H7 (cell line): Measurements from ENCODE around the gene PLOD3. TPM values are rescaled to one million over a fixed set of nuclear protein-coding genes. Genes with fewer than 3 reads are reported as not detected.

Experiments used
- DNase-seq: peaks from one replicate; pipeline ENCODE4 v3.0.0; 2012
- H3K27me3 ChIP-seq: 2 replicates; pipeline ENCODE4 v1.6.0; 2011; ENCODE audit warnings: mild to moderate bottlenecking, low read length; ENCODE audit not compliant: control insufficient read depth, insufficient read depth
- H3K36me3 ChIP-seq: replicated peaks from 2 replicates; pipeline ENCODE4 v1.5.1; 2011; ENCODE audit warnings: low read length; ENCODE audit not compliant: control insufficient read depth, insufficient read depth
- H3K4me3 ChIP-seq: 2 replicates; pipeline ENCODE4 v1.5.1; 2011; ENCODE audit warnings: low read depth, mild to moderate bottlenecking, control low read depth, low read length, moderate library complexity; ENCODE audit not compliant: insufficient read depth
- total RNA-seq: library from RNA; depleted of rRNA; stranded (reverse); fragments of >200 nt; shearing (Covaris generic); gene quantifications from 2 replicates; pipeline ENCODE4 v1.2.3, GENCODE V29; 2014

PLOD3 gene
- total RNA-seq, 1 experiment from 2014 or later, result 41.9 TPM

DNA sequence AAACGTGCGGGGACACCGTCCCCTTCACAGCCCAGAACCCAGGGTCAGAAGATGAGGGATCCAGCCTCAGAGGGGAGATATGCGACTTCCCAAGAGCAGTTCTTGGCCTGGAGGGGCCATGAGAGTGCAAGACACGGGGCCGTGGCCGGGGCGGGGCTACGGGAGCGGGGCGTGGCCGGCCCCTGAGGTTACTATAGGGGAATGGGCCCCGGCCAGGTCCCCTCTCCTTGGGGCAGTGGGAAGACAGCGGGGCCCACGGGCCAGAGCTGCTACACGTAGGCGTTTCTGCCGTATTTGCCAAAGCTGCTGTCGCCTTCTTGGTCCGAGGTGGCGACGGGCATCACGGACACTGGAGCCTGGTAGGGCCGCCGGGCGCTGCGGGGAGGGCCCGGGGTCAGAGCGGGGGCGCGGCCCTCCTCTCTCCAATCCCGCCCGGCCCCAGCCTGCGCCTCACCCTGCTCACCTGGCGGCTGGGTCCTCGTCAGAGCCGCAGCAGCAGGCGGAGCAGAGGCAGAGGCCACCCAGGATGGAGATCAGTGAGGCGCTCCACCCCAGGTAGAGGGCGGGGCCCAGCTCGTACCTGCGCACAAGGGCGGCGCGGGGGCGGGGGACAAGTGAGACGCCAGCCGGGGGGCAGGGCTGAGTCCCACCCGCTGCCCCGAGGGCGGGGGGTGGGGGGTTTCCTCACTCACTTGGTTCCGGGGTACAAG, 14.9 kb upstream of the PLOD3 start:
- H3K4me3 ChIP-seq, result peak overlapping the region; percentile 67
- peak; percentile 95 for DNase-seq

DNA sequence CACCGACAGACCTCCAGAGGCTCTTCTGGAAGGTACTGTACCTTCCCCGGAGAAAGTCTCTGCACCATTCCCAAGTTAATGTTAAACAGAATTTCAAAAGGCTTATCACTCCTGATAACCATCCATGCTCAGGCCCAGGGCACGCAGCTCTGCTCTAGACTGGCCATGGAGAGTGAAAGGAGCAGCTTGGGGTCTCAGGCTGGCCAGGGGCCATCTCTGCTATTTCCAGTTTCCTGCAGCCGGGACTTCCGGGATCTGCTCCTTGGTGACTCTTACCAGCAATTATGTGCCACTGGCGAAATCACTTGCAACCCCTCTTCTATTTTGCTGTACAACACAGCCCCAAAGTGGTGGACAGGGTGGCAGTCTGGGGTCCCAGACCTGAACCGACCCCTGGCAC, 14.3 kb upstream of the PLOD3 start:
- Histone ChIP-seq H3K27me3 (no peaks in the 10 kb centered on the region), H3K36me3 (no peaks in the 10 kb centered on the region), H3K4me3 (peak overlapping the region; percentile 67; the same call in 1 of the 2 replicates)
- no peak for DNase-seq

More for the DNA sequence above, 14.9 kb upstream of the PLOD3 start:
- Histone ChIP-seq H3K27me3 (no peaks in the 10 kb centered on the region), H3K36me3 (no peaks in the 10 kb centered on the region)

GRCh38 chr7:101226721-101227120, 9.3 kb upstream of the PLOD3 start:
- H3K36me3 ChIP-seq, result peaks cover 5% of the 10 kb centered on the region
- no peaks in the 10 kb centered on the region for H3K27me3 ChIP-seq
- DNase-seq, result no peak
- H3K4me3 ChIP-seq, result no peak overlapping the region

GRCh38 chr7:101225650-101226049, 8.3 kb upstream of the PLOD3 start:
- Histone ChIP-seq H3K4me3 (no peak overlapping the region), H3K36me3 (peaks cover 5% of the 10 kb centered on the region), H3K27me3 (no peaks in the 10 kb centered on the region)
- no peak for DNase-seq

- H3K4me3 ChIP-seq, result no peak overlapping the region
- H3K27me3 ChIP-seq, result no peaks in the 10 kb centered on the region
- peaks cover 5% of the 10 kb centered on the region for H3K36me3 ChIP-seq
- no peak for DNase-seq
These were observed 6.1 kb upstream of the PLOD3 start for GRCh38 chr7:101223528-101223927.

GRCh38 chr7:101222275-101222830, 5.0 kb upstream of the PLOD3 start:
- H3K27me3 ChIP-seq, result no peaks in the 10 kb centered on the region
- peaks cover 5% of the 10 kb centered on the region for H3K36me3 ChIP-seq
- peak; percentile 63 for DNase-seq
- no peak overlapping the region for H3K4me3 ChIP-seq

DNA sequence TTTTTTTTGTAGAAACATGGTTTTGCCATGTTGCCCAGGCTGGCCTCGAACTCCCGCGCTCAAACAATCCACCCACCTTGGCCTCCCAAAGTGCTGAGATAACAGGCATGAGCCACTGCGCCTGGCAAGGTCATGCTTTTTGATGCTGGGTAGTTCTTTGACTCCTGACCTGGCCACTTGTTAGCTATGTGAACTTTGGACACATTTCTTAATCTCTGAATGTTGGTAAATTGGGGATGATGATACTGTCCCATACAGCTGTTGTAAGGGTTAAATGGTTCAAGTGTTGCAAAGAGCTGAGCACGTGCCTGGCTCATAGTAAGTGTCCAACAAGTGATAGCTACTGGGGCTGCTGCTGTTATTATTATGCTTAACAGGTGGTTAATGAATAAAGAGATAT, 2.9 kb upstream of the PLOD3 start:
- Histone ChIP-seq H3K36me3 (peaks cover 5% of the 10 kb centered on the region), H3K4me3 (no peak overlapping the region), H3K27me3 (no peaks in the 10 kb centered on the region; the same call in 1 of the 2 replicates)
- no peak for DNase-seq

- H3K4me3 ChIP-seq, result peak overlapping the region; percentile 76
- no peak for DNase-seq
- no peaks in the 10 kb centered on the region; the same call in 1 of the 2 replicates for H3K27me3 ChIP-seq
- H3K36me3 ChIP-seq, result peaks cover 2% of the 10 kb centered on the region
These were observed 1.1 kb upstream of the PLOD3 start for GRCh38 chr7:101218236-101219125.

DNA sequence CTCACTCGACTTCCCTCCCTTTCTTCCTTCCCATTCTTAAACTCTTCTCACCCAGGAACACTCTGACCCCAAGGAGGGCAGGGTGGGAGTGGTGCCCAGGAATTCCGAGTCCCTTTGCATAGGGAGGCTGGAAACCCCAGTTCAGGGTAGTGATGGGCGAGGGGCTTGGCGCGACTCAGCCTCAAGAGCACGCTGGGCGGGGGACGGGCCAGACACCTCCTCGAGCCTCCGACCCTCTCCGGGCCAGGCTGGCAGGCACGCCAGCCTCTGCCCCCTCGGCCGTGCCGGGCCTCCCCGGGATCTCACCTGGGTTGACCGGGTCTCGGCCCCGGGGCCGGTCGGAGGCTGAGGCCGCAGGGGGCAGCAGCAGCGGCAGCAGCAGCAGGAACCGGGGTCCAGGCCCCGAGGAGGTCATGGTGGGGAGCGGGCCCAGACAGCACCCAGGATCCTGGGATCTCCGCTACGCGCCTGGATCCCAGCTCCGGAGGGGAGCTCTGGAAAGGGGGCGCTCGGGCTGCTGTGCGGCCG, 457 bp downstream of the PLOD3 start:
- Histone ChIP-seq H3K27me3 (no peaks in the 10 kb centered on the region; the same call in 1 of the 2 replicates), H3K36me3 (peaks cover 2% of the 10 kb centered on the region), H3K4me3 (peak overlapping the region; percentile 76)
- no peak for DNase-seq

DNA sequence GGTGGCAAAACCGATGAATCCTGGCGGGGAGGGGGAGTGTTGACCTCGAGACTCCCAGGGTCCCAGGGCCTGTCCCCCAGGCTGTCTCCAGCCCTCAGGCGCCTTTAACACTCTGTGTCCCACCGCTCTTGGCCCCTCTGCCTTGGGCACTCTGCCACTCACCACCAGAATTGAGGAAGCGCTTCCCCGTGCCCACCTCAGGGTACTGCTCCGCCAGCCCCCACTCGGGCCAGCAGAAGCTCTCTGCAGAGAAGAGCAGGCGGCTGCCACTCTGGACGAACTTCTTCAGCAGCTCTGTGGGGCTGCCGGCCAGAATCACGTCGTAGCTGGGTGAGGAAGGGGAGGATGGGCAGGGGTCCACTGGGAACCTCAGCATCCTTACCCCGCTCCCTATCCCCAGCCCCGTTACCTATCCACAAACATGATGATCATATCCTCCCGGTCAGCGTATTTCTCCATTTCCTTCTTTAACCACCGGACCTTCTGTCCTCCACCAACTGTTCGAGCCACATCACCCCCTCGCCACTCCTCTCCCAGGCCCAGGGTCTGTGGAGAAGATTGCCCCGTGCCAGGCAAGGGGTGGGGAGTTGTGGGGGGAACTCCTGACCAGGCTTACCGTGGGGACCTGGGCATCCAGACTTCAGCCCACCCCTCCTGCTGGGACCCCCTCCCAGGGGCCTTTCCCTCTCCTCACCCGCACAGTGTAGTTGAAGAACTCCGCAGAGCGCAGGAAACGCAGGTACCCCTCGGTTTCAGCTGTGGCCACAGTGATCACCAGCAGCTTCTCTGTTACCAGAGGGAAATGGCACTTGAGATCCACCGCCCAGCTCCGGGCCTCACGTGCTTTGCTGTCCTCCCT, 1.2 kb downstream of the PLOD3 start:
- peaks cover 2% of the 10 kb centered on the region for H3K36me3 ChIP-seq
- peak overlapping the region; percentile 76 for H3K4me3 ChIP-seq
- DNase-seq, result peak; percentile 75
- H3K27me3 ChIP-seq, result no peaks in the 10 kb centered on the region; the same call in 1 of the 2 replicates

- DNase-seq, result peak; percentile 75
- no peaks in the 10 kb centered on the region; the same call in 1 of the 2 replicates for H3K27me3 ChIP-seq
- no peak overlapping the region for H3K4me3 ChIP-seq
- H3K36me3 ChIP-seq, result peaks cover 2% of the 10 kb centered on the region
These were observed 5.4 kb downstream of the PLOD3 start for GRCh38 chr7:101212014-101212413.

GRCh38 chr7:101211501-101211900, 5.9 kb downstream of the PLOD3 start:
- Histone ChIP-seq H3K27me3 (no peaks in the 10 kb centered on the region), H3K36me3 (peaks cover 2% of the 10 kb centered on the region), H3K4me3 (no peak overlapping the region)
- no peak for DNase-seq

GRCh38 chr7:101210143-101210542, 7.2 kb downstream of the PLOD3 start:
- no peak overlapping the region for H3K4me3 ChIP-seq
- DNase-seq, result peak; percentile 48
- H3K27me3 ChIP-seq, result no peaks in the 10 kb centered on the region
- H3K36me3 ChIP-seq, result peaks cover 2% of the 10 kb centered on the region

DNA sequence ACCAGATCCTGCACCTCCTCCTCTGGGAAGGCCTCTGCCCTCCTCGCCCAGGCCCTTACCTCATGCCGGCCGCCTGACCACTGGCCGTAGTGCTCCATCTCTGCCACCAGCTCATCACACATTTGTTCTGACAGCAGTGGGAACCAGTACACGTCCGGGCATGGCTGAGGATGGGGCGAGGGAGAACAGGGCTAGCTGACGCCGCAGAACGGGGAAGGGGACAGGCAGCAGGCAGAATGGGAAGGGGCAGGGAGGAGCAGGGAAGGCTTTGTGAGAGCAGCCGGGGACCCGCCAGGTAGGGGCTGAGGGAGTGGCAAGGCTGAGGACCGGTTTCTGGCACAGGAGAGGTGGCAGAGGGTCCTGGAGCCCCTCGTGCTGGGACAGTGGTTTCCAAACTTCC, 8.6 kb downstream of the PLOD3 start:
- DNase-seq, result peak; percentile 36
- H3K36me3 ChIP-seq, result no peaks in the 10 kb centered on the region; the same call in 1 of the 2 replicates
- no peak overlapping the region for H3K4me3 ChIP-seq
- no peaks in the 10 kb centered on the region for H3K27me3 ChIP-seq
